Right renal pelvis (tissue), 4 donors: ENCODE measurements around the gene XRRA1. TPM values are rescaled to one million over a fixed set of nuclear protein-coding genes. Genes with fewer than 3 reads are reported as not detected.
"Not testable (repeated sequence)": the region's sequence is repeated elsewhere in the genome, so short reads cannot be mapped to it uniquely, and the experiment has no call there.

Experiments used
- DNase-seq, 4 donors: peaks; one replicate each; pipeline ENCODE4 v3.0.0-alpha.2; 2013; ENCODE audit warnings: low read depth in 4 of 4, low spot score in 3 of 4, missing footprints in 1 of 4
- polyA plus RNA-seq, 4 donors: library from polyadenylated mRNA; unstranded; fragments of 120-200 nt; gene quantifications; one replicate each; pipeline ENCODE4 v1.2.1, GENCODE V29; 2013; ENCODE audit not compliant: insufficient read length in 4 of 4

Gene XRRA1
- polyA plus RNA-seq, 4 donors = 7.6 to 14.7 (median 13.8) TPM

DNA sequence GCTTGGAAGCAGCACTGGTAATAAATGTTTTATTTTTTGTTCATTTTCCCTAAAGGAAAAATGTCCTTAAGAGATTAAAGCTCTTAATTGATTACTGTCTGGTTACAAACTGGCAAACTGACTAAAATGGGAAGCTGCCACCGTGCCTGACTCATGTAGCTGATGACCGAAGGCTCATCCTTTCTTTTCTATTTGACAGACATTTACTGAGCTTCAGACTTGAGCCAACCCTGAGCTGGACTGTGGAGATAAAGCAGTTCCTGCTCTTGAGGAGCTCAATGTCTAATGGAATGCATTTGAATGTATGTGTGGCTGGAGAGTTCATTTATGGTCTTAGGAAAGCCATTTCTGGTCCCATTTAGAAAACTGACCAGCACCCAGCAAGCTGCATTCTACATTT is 108.9 kb downstream of the XRRA1 start:
- DNase-seq = no peak

GRCh38 chr11:74839446-74839845 is 109.4 kb downstream of the XRRA1 start:
- no peak for DNase-seq

DNA sequence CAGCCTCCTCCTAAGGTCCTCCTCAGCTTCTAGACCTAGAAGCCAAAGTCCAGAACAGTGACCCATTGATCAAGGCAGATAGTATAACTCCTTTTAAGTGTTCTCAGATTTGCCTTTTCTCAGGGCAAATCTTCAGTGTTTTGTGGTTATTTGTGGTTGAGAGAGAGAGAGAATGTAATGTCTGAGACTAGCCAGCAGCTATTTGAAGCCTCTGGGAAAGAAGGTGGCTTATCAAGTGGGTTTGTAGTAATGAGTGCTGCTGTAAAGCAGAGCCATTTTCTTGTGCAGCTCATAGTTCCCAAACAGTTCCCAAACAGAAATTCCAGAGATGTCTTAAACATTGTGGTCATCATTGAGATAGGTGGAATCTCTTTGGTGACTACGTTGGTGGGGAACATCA is 110.7 kb downstream of the XRRA1 start:
- DNase-seq = no peak

- no peak for DNase-seq
These were observed 111.7 kb downstream of the XRRA1 start for GRCh38 chr11:74837191-74837590.

- DNase-seq = no peak
These were observed 122.0 kb downstream of the XRRA1 start for GRCh38 chr11:74826901-74827300.

DNA sequence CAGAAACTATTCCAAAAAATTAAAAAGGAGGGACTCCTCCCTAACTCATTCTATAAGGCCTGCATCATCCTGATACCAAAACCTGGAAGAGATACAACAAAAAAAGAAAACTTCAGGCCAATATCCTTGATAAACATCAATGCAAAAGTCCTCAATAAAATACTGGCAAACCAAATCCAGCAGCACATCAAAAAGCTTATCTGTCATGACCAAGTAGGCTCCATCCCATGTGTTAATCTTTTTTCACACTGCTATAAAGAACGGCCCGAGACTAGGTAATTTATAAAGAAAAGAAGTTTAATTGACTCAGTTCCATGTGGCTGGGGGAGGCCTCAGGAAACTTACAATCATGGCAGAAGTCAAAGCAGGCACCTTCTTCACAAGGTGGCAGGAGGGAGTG is 123.3 kb downstream of the XRRA1 start:
- not testable (repeated sequence) for DNase-seq

DNA sequence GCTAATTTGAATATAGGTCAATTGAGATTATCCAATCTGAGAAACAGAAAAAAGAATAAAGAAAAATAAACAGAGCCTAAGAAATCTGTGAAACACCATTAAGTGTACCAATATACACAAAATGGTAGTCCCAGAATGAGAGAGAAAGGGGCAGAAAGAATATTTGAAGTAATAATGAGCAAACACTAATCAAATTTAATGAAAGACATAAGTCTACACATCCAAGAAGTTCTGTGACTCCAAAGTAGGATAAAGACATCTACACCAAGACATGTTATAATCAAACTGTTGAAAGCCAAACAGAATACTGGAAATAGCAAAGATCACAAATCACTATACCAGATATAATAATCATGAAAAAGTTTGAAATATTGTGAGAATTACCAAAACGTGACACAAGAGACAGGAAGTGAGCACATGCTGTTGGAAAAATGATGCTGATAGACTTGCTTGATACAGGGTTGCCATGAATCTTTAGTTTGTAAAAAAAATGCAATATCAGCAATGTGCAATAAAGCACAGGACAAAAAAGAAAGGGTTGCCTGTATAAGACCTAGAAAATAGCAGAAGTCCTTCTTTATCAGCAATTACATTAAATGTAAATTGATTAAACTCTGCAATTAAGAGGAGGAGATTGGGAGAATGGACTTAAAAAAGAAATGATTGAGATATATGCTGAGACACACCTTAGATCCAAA is 124.5 kb downstream of the XRRA1 start:
- DNase-seq = no peak

- peak; percentile 65 to 87 (median 84) for DNase-seq
These were observed 126.7 kb downstream of the XRRA1 start for GRCh38 chr11:74822170-74822569.

GRCh38 chr11:74820763-74821162 is 128.1 kb downstream of the XRRA1 start:
- no peak for DNase-seq

DNA sequence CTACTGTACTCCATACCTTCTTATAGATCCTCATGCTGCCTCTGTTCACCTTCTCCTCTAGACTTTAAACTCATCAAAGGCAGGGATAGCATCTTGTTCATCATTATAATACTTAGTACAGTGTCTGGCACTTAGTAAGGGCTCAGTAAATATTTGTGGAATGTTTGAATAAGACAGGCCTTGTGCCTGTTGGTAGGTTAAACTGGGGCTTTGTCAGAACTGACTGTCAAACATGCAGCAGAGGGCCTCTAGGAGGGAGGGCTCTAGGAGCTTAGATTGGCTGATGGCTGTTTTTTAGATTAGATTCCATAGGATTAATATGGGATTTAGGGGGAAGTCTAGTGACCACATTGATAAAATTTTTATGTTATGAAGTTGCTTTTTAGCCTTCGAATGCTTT is 129.5 kb downstream of the XRRA1 start:
- no peak for DNase-seq

- DNase-seq = no peak
These were observed 130.5 kb downstream of the XRRA1 start for GRCh38 chr11:74818283-74818946.

GRCh38 chr11:74816664-74817063 is 132.2 kb downstream of the XRRA1 start:
- DNase-seq = no peak

DNA sequence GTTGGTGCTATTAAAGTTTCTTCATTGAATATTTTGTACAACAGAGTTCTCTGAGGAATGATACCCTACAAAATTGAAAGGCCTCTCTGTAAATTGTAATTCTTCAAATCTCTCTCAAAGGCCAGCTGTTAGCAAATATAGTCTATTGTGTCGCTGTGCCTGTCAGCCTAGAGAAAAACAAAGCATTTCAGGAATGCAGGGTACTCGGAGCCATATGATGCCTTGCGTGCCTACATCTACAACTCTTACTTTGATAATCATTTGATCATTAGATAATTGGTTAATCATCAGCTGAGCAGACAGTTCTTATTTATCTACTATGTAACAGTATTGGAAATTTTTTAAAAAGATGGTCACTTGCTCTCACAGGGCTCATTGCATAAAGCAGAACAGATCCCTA is 132.9 kb downstream of the XRRA1 start:
- DNase-seq = no peak

- no peak for DNase-seq
These were observed 139.1 kb downstream of the XRRA1 start for GRCh38 chr11:74809801-74810200.

GRCh38 chr11:74806267-74806666 is 142.6 kb downstream of the XRRA1 start:
- no peak for DNase-seq

GRCh38 chr11:74791333-74792100 is 157.4 kb downstream of the XRRA1 start:
- DNase-seq = no peak

Other genes starting within 250 kb of the XRRA1 start
- under 1 TPM; 0.43 to 0.57 (median 0.46) TPM for gene CHRDL2, start 217.7 kb downstream of the XRRA1 start, polyA plus RNA-seq
- 10 to 100 TPM; 16.2 to 19.5 (median 17.6) TPM for gene RNF169, start 200.2 kb downstream of the XRRA1 start, polyA plus RNA-seq
- 100 to 1,000 TPM; 225 to 310 (median 269) TPM for gene SPCS2, start 175 bp upstream of the XRRA1 start, polyA plus RNA-seq
- gene NEU3, start 39.8 kb upstream of the XRRA1 start, polyA plus RNA-seq = 1 to 10 TPM; 9.1 to 10.0 (median 9.3) TPM
- under 1 TPM in 2 of 4 donors, not detected in 2; 0.03 TPM for gene OR2AT4, start 147.8 kb upstream of the XRRA1 start, polyA plus RNA-seq
- 10 to 100 TPM in 2 of 4 donors, 1 to 10 TPM in 2; 6.6 to 11.1 (median 9.4) TPM for gene SLCO2B1, start 202.0 kb upstream of the XRRA1 start, polyA plus RNA-seq